Measurements from ENCODE around the gene ASB14.

Gene ASB14

GRCh38 chr3:57233799-57234198 is 58.7 kb downstream of the ASB14 start:
- no peak for DNase-seq (ENCODE audit: low spot score)
- Histone ChIP-seq H3K9ac (ENCODE audit: low read depth, low read length, poor library complexity) (no peak overlapping the region), H3K4ac (ENCODE audit: low read length) (no peak overlapping the region), H3K27ac (replicated peaks; ENCODE audit: low read length) (no peak overlapping the region), H3K79me1 (ENCODE audit: low read depth, low read length) (no peaks in the 10 kb centered on the region), H3K27me3 (ENCODE audit: control insufficient read depth in 3 of 3, insufficient read depth in 3 of 3, low read depth in 1 of 3, low read length in 3 of 3) (no peaks in the 10 kb centered on the region), H4K8ac (ENCODE audit: low read depth, low read length) (no peak overlapping the region), H3K23ac (ENCODE audit: low read depth, low read length, poor library complexity) (no peak overlapping the region), H3K4me2 (ENCODE audit: insufficient read depth, low read length, poor library complexity, severe bottlenecking) (no peak overlapping the region), H3K9me3 (replicated peaks in 1 of 2; ENCODE audit: control insufficient read depth in 2 of 2, insufficient read depth in 1 of 2, low read depth in 1 of 2, low read length in 2 of 2) (no peaks in the 10 kb centered on the region), H2BK5ac (ENCODE audit: low read length) (no peak overlapping the region), H3K4me3 (ENCODE audit: low read length in 2 of 2) (no peak overlapping the region), H2AFZ (ENCODE audit: low read length) (no peak overlapping the region), H3K14ac (ENCODE audit: low read length) (no peak overlapping the region), H4K91ac (ENCODE audit: low read depth, low read length, poor library complexity) (no peak overlapping the region), H2AK5ac (ENCODE audit: low read depth, low read length) (no peak overlapping the region), H3K18ac (ENCODE audit: low read length) (no peak overlapping the region), H2BK15ac (ENCODE audit: low read length) (no peak overlapping the region), H2BK12ac (ENCODE audit: low read length) (no peak overlapping the region), H3K4me1 (ENCODE audit: control insufficient read depth in 2 of 2, insufficient read depth in 1 of 2, low read depth in 1 of 2, low read length in 2 of 2) (no peaks in the 10 kb centered on the region), H3K36me3 (replicated peaks in 1 of 2; ENCODE audit: control insufficient read depth in 2 of 2, insufficient read depth in 2 of 2, low read length in 2 of 2) (peaks cover 0 to 16% of the 10 kb centered on the region in 2 donors), H2BK120ac (ENCODE audit: low read depth, low read length) (no peak overlapping the region)
- no CpG with 5 or more reads among the region's 2 CpGs for WGBS, 2 donors (ENCODE audit: extremely low coverage in 2 of 2, insufficient read length in 2 of 2, insufficient replicate concordance in 1 of 2)

GRCh38 chr3:57230006-57230405 is 62.5 kb downstream of the ASB14 start:
- no peak overlapping the region for H4K8ac ChIP-seq (ENCODE audit: low read depth, low read length)
- no peak overlapping the region for H3K27ac ChIP-seq (replicated peaks; ENCODE audit: low read length)
- H3K4me3 ChIP-seq (ENCODE audit: low read length in 2 of 2), result no peak overlapping the region
- DNase-seq (ENCODE audit: low spot score), result no peak
- H3K79me1 ChIP-seq (ENCODE audit: low read depth, low read length), result no peaks in the 10 kb centered on the region
- H2BK12ac ChIP-seq (ENCODE audit: low read length), result no peak overlapping the region
- no peak overlapping the region for H3K9ac ChIP-seq (ENCODE audit: low read depth, low read length, poor library complexity)
- H3K27me3 ChIP-seq (ENCODE audit: control insufficient read depth in 3 of 3, insufficient read depth in 3 of 3, low read depth in 1 of 3, low read length in 3 of 3), result peaks cover 0 to 5% (median 4%) of the 10 kb centered on the region in 3 experiments
- no peak overlapping the region for H2BK5ac ChIP-seq (ENCODE audit: low read length)
- no peak overlapping the region for H2BK15ac ChIP-seq (ENCODE audit: low read length)
- no peak overlapping the region for H4K91ac ChIP-seq (ENCODE audit: low read depth, low read length, poor library complexity)
- no peak overlapping the region for H2BK120ac ChIP-seq (ENCODE audit: low read depth, low read length)
- H3K14ac ChIP-seq (ENCODE audit: low read length), result no peak overlapping the region
- H2AFZ ChIP-seq (ENCODE audit: low read length), result no peak overlapping the region
- no peak overlapping the region for H3K18ac ChIP-seq (ENCODE audit: low read length)
- no peak overlapping the region for H2AK5ac ChIP-seq (ENCODE audit: low read depth, low read length)
- no peak overlapping the region for H3K4ac ChIP-seq (ENCODE audit: low read length)
- peaks cover 0 to 3% of the 10 kb centered on the region in 2 donors for H3K4me1 ChIP-seq (ENCODE audit: control insufficient read depth in 2 of 2, insufficient read depth in 1 of 2, low read depth in 1 of 2, low read length in 2 of 2)
- H3K23ac ChIP-seq (ENCODE audit: low read depth, low read length, poor library complexity), result no peak overlapping the region
- no CpG with 5 or more reads among the region's 2 CpGs for WGBS, 2 donors (ENCODE audit: extremely low coverage in 2 of 2, insufficient read length in 2 of 2, insufficient replicate concordance in 1 of 2)
- H3K9me3 ChIP-seq (replicated peaks in 1 of 2; ENCODE audit: control insufficient read depth in 2 of 2, insufficient read depth in 1 of 2, low read depth in 1 of 2, low read length in 2 of 2), result no peaks in the 10 kb centered on the region
- H3K4me2 ChIP-seq (ENCODE audit: insufficient read depth, low read length, poor library complexity, severe bottlenecking), result no peak overlapping the region
- H3K36me3 ChIP-seq (replicated peaks in 1 of 2; ENCODE audit: control insufficient read depth in 2 of 2, insufficient read depth in 2 of 2, low read length in 2 of 2), result no peaks in the 10 kb centered on the region

DNA sequence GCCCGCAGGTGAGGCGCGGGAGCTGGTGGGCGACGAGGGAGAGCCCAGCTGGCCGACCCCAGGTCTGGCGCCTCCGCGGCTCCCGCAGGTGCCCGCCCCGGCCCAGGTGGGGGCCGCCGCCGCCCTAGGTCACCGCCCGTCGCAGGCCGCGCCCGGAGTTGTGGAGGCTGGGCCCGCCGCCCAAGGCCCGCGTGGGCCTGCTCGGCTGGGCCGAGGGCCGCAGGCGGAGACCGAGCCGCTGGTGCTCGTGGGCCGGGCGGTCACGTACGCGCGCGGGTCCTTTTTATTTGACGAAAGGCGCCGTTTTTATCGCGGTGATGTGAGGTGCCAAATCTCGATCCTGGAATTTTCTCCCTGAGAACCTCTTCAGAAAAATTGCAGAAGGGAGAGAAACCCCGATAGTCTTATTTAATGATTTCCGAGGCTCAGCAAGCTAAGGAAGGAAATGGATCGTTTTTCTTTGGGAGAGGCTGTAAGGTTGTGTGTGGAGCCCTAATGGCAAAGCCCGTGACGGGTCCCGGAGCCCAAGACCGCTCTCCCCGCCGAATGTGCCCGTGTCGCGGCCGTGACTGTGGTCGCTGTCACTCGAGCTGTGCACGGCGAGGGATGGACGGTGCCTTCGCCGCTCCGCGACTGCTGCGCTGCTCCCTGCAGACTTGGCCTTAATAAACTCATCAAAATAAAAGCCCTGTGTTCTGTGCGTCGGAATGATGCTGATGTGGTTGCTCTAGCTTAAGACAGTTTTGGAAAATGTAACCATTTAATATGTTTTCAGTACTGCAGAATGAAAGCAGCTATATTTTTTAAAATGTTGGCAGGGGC is 64.3 kb downstream of the ASB14 start:
- Histone ChIP-seq H3K27me3 (ENCODE audit: control insufficient read depth in 3 of 3, insufficient read depth in 3 of 3, low read depth in 1 of 3, low read length in 3 of 3) (peaks cover 0 to 7% (median 4%) of the 10 kb centered on the region in 3 experiments), H4K91ac (ENCODE audit: low read depth, low read length, poor library complexity) (no peak overlapping the region), H4K8ac (ENCODE audit: low read depth, low read length) (no peak overlapping the region), H3K79me1 (ENCODE audit: low read depth, low read length) (no peaks in the 10 kb centered on the region), H2AFZ (ENCODE audit: low read length) (peak overlapping the region; percentile 93), H3K18ac (ENCODE audit: low read length) (peak overlapping the region; percentile 99), H3K14ac (ENCODE audit: low read length) (no peak overlapping the region), H3K23ac (ENCODE audit: low read depth, low read length, poor library complexity) (peak overlapping the region; percentile 98), H3K9ac (ENCODE audit: low read depth, low read length, poor library complexity) (peak overlapping the region; percentile 97), H3K36me3 (replicated peaks in 1 of 2; ENCODE audit: control insufficient read depth in 2 of 2, insufficient read depth in 2 of 2, low read length in 2 of 2) (no peaks in the 10 kb centered on the region), H2BK5ac (ENCODE audit: low read length) (peak overlapping the region; percentile 16), H2BK12ac (ENCODE audit: low read length) (no peak overlapping the region), H3K9me3 (replicated peaks in 1 of 2; ENCODE audit: control insufficient read depth in 2 of 2, insufficient read depth in 1 of 2, low read depth in 1 of 2, low read length in 2 of 2) (no peaks in the 10 kb centered on the region), H2AK5ac (ENCODE audit: low read depth, low read length) (no peak overlapping the region), H3K27ac (replicated peaks; ENCODE audit: low read length) (peak overlapping the region; percentile 53), H3K4me3 (ENCODE audit: low read length in 2 of 2) (peak overlapping the region; percentile 81 to 95), H3K4me1 (ENCODE audit: control insufficient read depth in 2 of 2, insufficient read depth in 1 of 2, low read depth in 1 of 2, low read length in 2 of 2) (peaks cover 0 to 3% of the 10 kb centered on the region in 2 donors), H2BK15ac (ENCODE audit: low read length) (peak overlapping the region; percentile 90), H3K4ac (ENCODE audit: low read length) (no peak overlapping the region), H2BK120ac (ENCODE audit: low read depth, low read length) (peak overlapping the region; percentile 67), H3K4me2 (ENCODE audit: insufficient read depth, low read length, poor library complexity, severe bottlenecking) (peak overlapping the region; percentile 78)
- peak; percentile 18 for DNase-seq (ENCODE audit: low spot score)
- WGBS, 2 donors (ENCODE audit: extremely low coverage in 2 of 2, insufficient read length in 2 of 2, insufficient replicate concordance in 1 of 2), result no CpG with 5 or more reads among the region's 70 CpGs

- H2AFZ ChIP-seq (ENCODE audit: low read length), result peak within 1 kb of the TSS; percentile 93
- H3K9ac ChIP-seq (ENCODE audit: low read depth, low read length, poor library complexity), result peak within 1 kb of the TSS; percentile 97
- no CpG with 5 or more reads among the region's 71 CpGs for WGBS, 2 donors (ENCODE audit: extremely low coverage in 2 of 2, insufficient read length in 2 of 2, insufficient replicate concordance in 1 of 2)
- DNase-seq (ENCODE audit: low spot score), result peak; percentile 93
- peaks cover 0 to 3% of the 10 kb centered on the region in 2 donors for H3K4me1 ChIP-seq (ENCODE audit: control insufficient read depth in 2 of 2, insufficient read depth in 1 of 2, low read depth in 1 of 2, low read length in 2 of 2)
- no peak within 1 kb of the TSS for H4K8ac ChIP-seq (ENCODE audit: low read depth, low read length)
- H3K4ac ChIP-seq (ENCODE audit: low read length), result no peak within 1 kb of the TSS
- H3K79me1 ChIP-seq (ENCODE audit: low read depth, low read length), result no peaks in the 10 kb centered on the region
- peak within 1 kb of the TSS; percentile 99 for H3K18ac ChIP-seq (ENCODE audit: low read length)
- H3K9me3 ChIP-seq (replicated peaks in 1 of 2; ENCODE audit: control insufficient read depth in 2 of 2, insufficient read depth in 1 of 2, low read depth in 1 of 2, low read length in 2 of 2), result no peaks in the 10 kb centered on the region
- peak within 1 kb of the TSS; percentile 90 for H3K4me2 ChIP-seq (ENCODE audit: insufficient read depth, low read length, poor library complexity, severe bottlenecking)
- H3K27me3 ChIP-seq (ENCODE audit: control insufficient read depth in 3 of 3, insufficient read depth in 3 of 3, low read depth in 1 of 3, low read length in 3 of 3), result peaks cover 0 to 7% (median 4%) of the 10 kb centered on the region in 3 experiments
- H3K36me3 ChIP-seq (replicated peaks in 1 of 2; ENCODE audit: control insufficient read depth in 2 of 2, insufficient read depth in 2 of 2, low read length in 2 of 2), result no peaks in the 10 kb centered on the region
- H2BK15ac ChIP-seq (ENCODE audit: low read length), result peak within 1 kb of the TSS; percentile 90
- peak within 1 kb of the TSS; percentile 81 to 95 for H3K4me3 ChIP-seq (ENCODE audit: low read length in 2 of 2)
- H3K23ac ChIP-seq (ENCODE audit: low read depth, low read length, poor library complexity), result peak within 1 kb of the TSS; percentile 98
- H2BK120ac ChIP-seq (ENCODE audit: low read depth, low read length), result peak within 1 kb of the TSS; percentile 67
- H2AK5ac ChIP-seq (ENCODE audit: low read depth, low read length), result no peak within 1 kb of the TSS
- no peak within 1 kb of the TSS for H2BK12ac ChIP-seq (ENCODE audit: low read length)
- no peak within 1 kb of the TSS for H3K14ac ChIP-seq (ENCODE audit: low read length)
- H4K91ac ChIP-seq (ENCODE audit: low read depth, low read length, poor library complexity), result no peak within 1 kb of the TSS
- peak within 1 kb of the TSS; percentile 16 for H2BK5ac ChIP-seq (ENCODE audit: low read length)
- H3K27ac ChIP-seq (replicated peaks; ENCODE audit: low read length), result peak within 1 kb of the TSS; percentile 84
These were observed 65.1 kb downstream of the ASB14 start, which contains the start of gene APPL1 for GRCh38 chr3:57227204-57227929. APPL1 (plus strand) TSS chr3:57227729; CDS start chr3:57227884, 155 bp downstream.

Data from neuronal stem cell (in vitro differentiated cells).